Measurements from ENCODE around the gene HESX1.

HESX1 gene

GRCh38 chr3:57166660-57167059 is 33.1 kb downstream of the HESX1 start:
- DNase-seq (no peak), ATAC-seq (no peak)

GRCh38 chr3:57165641-57166040 is 34.1 kb downstream of the HESX1 start:
- DNase-seq: no peak
- ATAC-seq: no peak

GRCh38 chr3:57164657-57165573 is 34.9 kb downstream of the HESX1 start, which contains the start of gene IL17RD:
IL17RD (minus strand) TSS chr3:57165353; CDS start chr3:57165286, 67 bp downstream.
- DNase-seq: peak; percentile 82
- peak; percentile 59 for ATAC-seq

GRCh38 chr3:57164217-57164656 is 35.5 kb downstream of the HESX1 start:
- ATAC-seq (no peak), DNase-seq (peak; percentile 34)

GRCh38 chr3:57163751-57164150 is 36.0 kb downstream of the HESX1 start:
- ATAC-seq (no peak), DNase-seq (no peak)

- no peak for DNase-seq
- no peak for ATAC-seq
These were observed 37.9 kb downstream of the HESX1 start for GRCh38 chr3:57161915-57162314.

GRCh38 chr3:57160765-57161538 is 38.8 kb downstream of the HESX1 start:
- DNase-seq (no peak), ATAC-seq (no peak)

GRCh38 chr3:57160076-57160764 is 39.6 kb downstream of the HESX1 start:
- no peak for DNase-seq
- ATAC-seq: no peak

GRCh38 chr3:57158813-57159738 is 40.7 kb downstream of the HESX1 start:
- DNase-seq (no peak), ATAC-seq (no peak)

GRCh38 chr3:57158325-57158724 is 41.5 kb downstream of the HESX1 start:
- DNase-seq: no peak

GRCh38 chr3:57157545-57157944 is 42.2 kb downstream of the HESX1 start:
- DNase-seq (no peak), ATAC-seq (no peak)

More at GRCh38 chr3:57158325-57158724, 41.5 kb downstream of the HESX1 start:
- ATAC-seq: no peak

- no peak for ATAC-seq
- DNase-seq: no peak
These were observed 44.5 kb downstream of the HESX1 start for GRCh38 chr3:57155310-57155643.

- ATAC-seq (no peak), DNase-seq (no peak)
These were observed 45.1 kb downstream of the HESX1 start for GRCh38 chr3:57154470-57155309.

GRCh38 chr3:57152151-57153143 is 47.3 kb downstream of the HESX1 start:
- no peak for DNase-seq
- no peak for ATAC-seq

- ATAC-seq (no peak), DNase-seq (no peak)
These were observed 48.0 kb downstream of the HESX1 start for GRCh38 chr3:57151749-57152148.

- ATAC-seq: no peak
- DNase-seq: no peak
These were observed 48.7 kb downstream of the HESX1 start for GRCh38 chr3:57151021-57151449.

- DNase-seq (no peak), ATAC-seq (no peak)
These were observed 49.6 kb downstream of the HESX1 start for GRCh38 chr3:57150113-57150581.

Measured in stimulated activated naive CD8-positive, alpha-beta T cell treated with anti-CD3 and anti-CD28 coated beads, Interleukin-15, Interleukin-2, amounts not matched to agents 100 U/mL and 50 U/mL, for 24 hours (primary cell).